Fibroblast of lung (primary cell): Measurements from ENCODE around the gene RADIL.

ENCODE experiments used
- CTCF ChIP-seq, 2 donors: IDR thresholded peaks in 1 of 2; conservative IDR thresholded peaks in 1 of 2; 1 replicate in 1 of 2; 2 replicates in 1 of 2; pipeline ENCODE4 v1.5.1; 2011 to 2012; ENCODE audit warnings: low read length in 2 of 2, control low read depth in 1 of 2, inconsistent platforms in 1 of 2, low read depth in 1 of 2, mild to moderate bottlenecking in 1 of 2
- EZH2 ChIP-seq: IDR thresholded peaks from 2 replicates; pipeline ENCODE4 v1.5.1; 2012; ENCODE audit warnings: low read length, control low read depth, mild to moderate bottlenecking; ENCODE audit errors: missing control alignments

- TF ChIP-seq CTCF (conservative IDR thresholded peaks at IDR 0.05 in 1 of 2, IDR thresholded peaks at IDR 0.05 in 1 of 2; ENCODE audit: low read depth in 1 of 2, low read length in 2 of 2) (no peak), EZH2 (no peak)
Observed at GRCh38 chr7:4800926-4801838, 82.3 kb downstream of the RADIL start.
